Sigmoid colon (tissue), 3 donors: ENCODE data around the gene LUC7L3.

Source experiments
- POLR2A ChIP-seq, 2 donors: fragments of 450-650 bp; IDR thresholded peaks; one replicate each; pipeline ENCODE4 v1.6.1; 2016; ENCODE audit warnings: antibody characterized with exemption in 2 of 2, mild to moderate bottlenecking in 2 of 2, moderate library complexity in 2 of 2
- TF ChIP-seq, protein P1 (sequence below), 4 experiments: fragments of 450-650 bp in 3 of 4; fragments of 200-600 bp in 1 of 4; IDR thresholded peaks; one replicate each; pipeline ENCODE4 v1.5.1; 2016 to 2019; ENCODE audit warnings: antibody characterized with exemption in 4 of 4, mild to moderate bottlenecking in 3 of 4, moderate library complexity in 2 of 4

DNA sequence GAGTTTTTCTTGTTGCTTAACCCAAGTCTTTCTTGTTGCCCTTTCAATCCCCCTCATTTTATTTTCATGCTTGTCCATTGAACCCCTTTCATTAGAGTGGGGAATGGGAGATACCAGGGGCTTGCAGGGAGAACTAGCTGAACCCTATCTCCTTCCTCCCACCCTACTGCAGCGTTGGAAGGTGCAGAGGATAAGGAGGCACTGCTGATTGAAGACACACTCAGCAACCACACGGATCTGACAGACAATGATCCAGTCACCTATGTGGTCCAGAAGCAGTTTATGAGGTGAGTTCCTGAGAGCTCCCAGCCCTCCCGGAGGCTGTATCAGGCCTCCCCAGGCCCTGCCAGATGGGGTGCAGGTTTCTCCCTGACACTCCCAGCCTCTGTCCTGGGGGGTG, 44.2 kb upstream of the LUC7L3 start:
- TF ChIP-seq, protein P1, sequence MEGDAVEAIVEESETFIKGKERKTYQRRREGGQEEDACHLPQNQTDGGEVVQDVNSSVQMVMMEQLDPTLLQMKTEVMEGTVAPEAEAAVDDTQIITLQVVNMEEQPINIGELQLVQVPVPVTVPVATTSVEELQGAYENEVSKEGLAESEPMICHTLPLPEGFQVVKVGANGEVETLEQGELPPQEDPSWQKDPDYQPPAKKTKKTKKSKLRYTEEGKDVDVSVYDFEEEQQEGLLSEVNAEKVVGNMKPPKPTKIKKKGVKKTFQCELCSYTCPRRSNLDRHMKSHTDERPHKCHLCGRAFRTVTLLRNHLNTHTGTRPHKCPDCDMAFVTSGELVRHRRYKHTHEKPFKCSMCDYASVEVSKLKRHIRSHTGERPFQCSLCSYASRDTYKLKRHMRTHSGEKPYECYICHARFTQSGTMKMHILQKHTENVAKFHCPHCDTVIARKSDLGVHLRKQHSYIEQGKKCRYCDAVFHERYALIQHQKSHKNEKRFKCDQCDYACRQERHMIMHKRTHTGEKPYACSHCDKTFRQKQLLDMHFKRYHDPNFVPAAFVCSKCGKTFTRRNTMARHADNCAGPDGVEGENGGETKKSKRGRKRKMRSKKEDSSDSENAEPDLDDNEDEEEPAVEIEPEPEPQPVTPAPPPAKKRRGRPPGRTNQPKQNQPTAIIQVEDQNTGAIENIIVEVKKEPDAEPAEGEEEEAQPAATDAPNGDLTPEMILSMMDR (IDR thresholded peaks at IDR 0.05) = no peak
- no peak for TF ChIP-seq POLR2A (IDR thresholded peaks at IDR 0.05)
